ENCODE measurements around the gene TNIK. TPM values are rescaled to one million over a fixed set of nuclear protein-coding genes. Genes with fewer than 3 reads are reported as not detected.

The TNIK gene
- total and polyA plus RNA-seq, 2 experiments from 2014 or later, result 14.6 to 34.3 TPM

- TF ChIP-seq CREB1 (CRISPR knock-in tag; IDR thresholded peaks at IDR 0.05; ENCODE audit: low read depth), result no peak
- TF ChIP-seq REST (IDR thresholded peaks at IDR 0.05; ENCODE audit: unreplicated experiment), result no peak
- no peak for TF ChIP-seq POLR2AphosphoS5 (IDR thresholded peaks at IDR 0.05; ENCODE audit: low read depth)
- TF ChIP-seq, protein P1, sequence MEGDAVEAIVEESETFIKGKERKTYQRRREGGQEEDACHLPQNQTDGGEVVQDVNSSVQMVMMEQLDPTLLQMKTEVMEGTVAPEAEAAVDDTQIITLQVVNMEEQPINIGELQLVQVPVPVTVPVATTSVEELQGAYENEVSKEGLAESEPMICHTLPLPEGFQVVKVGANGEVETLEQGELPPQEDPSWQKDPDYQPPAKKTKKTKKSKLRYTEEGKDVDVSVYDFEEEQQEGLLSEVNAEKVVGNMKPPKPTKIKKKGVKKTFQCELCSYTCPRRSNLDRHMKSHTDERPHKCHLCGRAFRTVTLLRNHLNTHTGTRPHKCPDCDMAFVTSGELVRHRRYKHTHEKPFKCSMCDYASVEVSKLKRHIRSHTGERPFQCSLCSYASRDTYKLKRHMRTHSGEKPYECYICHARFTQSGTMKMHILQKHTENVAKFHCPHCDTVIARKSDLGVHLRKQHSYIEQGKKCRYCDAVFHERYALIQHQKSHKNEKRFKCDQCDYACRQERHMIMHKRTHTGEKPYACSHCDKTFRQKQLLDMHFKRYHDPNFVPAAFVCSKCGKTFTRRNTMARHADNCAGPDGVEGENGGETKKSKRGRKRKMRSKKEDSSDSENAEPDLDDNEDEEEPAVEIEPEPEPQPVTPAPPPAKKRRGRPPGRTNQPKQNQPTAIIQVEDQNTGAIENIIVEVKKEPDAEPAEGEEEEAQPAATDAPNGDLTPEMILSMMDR (conservative IDR thresholded peaks at IDR 0.05; ENCODE audit: low read depth in 2 of 2), result no peak
- TF ChIP-seq ZNF331 (CRISPR knock-in tag; IDR thresholded peaks at IDR 0.05; ENCODE audit: low read depth), result no peak
These were observed 16.8 kb downstream of the TNIK start (continued) for GRCh38 chr3:171443211-171443957.

- H3K4me3 ChIP-seq, result 0 out of 2 replicates have a peak overlapping the region, but pooled peaks have one; percentile 11
- H3K27ac Mint-ChIP-seq, result peak overlapping the region; percentile 97
These were observed 18.0 kb downstream of the TNIK start for GRCh38 chr3:171442184-171442583.

DNA sequence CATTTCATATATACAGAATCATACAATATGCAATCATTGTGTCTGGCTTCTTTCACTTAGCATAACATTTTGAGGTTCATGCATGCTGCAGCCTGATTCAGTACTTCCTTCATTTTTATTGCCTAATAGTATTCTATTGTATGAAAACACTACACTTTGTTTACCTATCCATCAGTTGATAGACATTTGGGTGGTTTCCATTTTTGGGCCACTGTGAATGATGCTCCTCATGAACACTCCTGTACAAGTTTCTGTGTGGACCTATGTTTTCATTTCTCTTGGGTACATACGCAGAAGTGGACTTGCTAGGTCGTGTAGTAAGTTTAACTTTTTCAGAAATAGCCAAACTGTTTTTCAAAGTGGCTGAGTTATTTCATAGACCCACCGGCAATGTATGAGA is 18.8 kb downstream of the TNIK start:
- H3K27me3 ChIP-seq (ENCODE audit: insufficient read depth), result no peaks in the 10 kb centered on the region
- peak overlapping the region; percentile 87; the same call in 1 of the 2 replicates for H3K27ac ChIP-seq (ENCODE audit: low read depth)
- TF ChIP-seq POLR2AphosphoS5 (IDR thresholded peaks at IDR 0.05; ENCODE audit: low read depth) (no peak), EZH2 (IDR thresholded peaks at IDR 0.05; ENCODE audit: low read depth, unreplicated experiment) (no peak), REST (IDR thresholded peaks at IDR 0.05; ENCODE audit: unreplicated experiment) (no peak)
- ATAC-seq (no peak), DNase-seq (ENCODE audit: low spot score) (no peak)
- H2AFZ ChIP-seq, result no peak overlapping the region
- peaks cover 4% of the 10 kb centered on the region for H3K27me3 Mint-ChIP-seq (ENCODE audit: insufficient read depth, low read depth, poor library complexity)
- H3K4me3 Mint-ChIP-seq, result no peak overlapping the region
- peak overlapping the region; percentile 97 for H3K27ac Mint-ChIP-seq
- no peaks in the 10 kb centered on the region for H4K20me1 ChIP-seq (replicated peaks; ENCODE audit: insufficient read depth)
- H3K79me2 ChIP-seq (replicated peaks; ENCODE audit: insufficient read depth), result peaks cover 84% of the 10 kb centered on the region
- no peak overlapping the region for H3K4me3 ChIP-seq
- H3F3A ChIP-seq (replicated peaks; ENCODE audit: low read depth), result no peaks in the 10 kb centered on the region; the same call in 1 of the 2 replicates
- peaks cover 78% of the 10 kb centered on the region for H3K4me1 ChIP-seq (ENCODE audit: insufficient read depth)
- H3K36me3 ChIP-seq (ENCODE audit: insufficient read depth), result no peaks in the 10 kb centered on the region
- no peaks in the 10 kb centered on the region for H3K9me2 ChIP-seq (ENCODE audit: insufficient read depth)
- H3K4me1 Mint-ChIP-seq, result peaks cover 81% of the 10 kb centered on the region
- H3K4me2 ChIP-seq, result peak overlapping the region; percentile 35; the same call in 1 of the 2 replicates
- no peaks in the 10 kb centered on the region for H3K9me3 Mint-ChIP-seq
- no peaks in the 10 kb centered on the region for H3K36me3 Mint-ChIP-seq (ENCODE audit: low read depth)

More at GRCh38 chr3:171442184-171442583, 18.0 kb downstream of the TNIK start:
- H3K36me3 Mint-ChIP-seq (ENCODE audit: low read depth), result no peaks in the 10 kb centered on the region
- H4K20me1 ChIP-seq (replicated peaks; ENCODE audit: insufficient read depth), result no peaks in the 10 kb centered on the region
- peak; percentile 66 for ATAC-seq
- peak; percentile 66 for DNase-seq (ENCODE audit: low spot score)
- H3K9me2 ChIP-seq (ENCODE audit: insufficient read depth), result no peaks in the 10 kb centered on the region
- peaks cover 85% of the 10 kb centered on the region for H3K79me2 ChIP-seq (replicated peaks; ENCODE audit: insufficient read depth)
- peaks cover 70% of the 10 kb centered on the region for H3K4me1 ChIP-seq (ENCODE audit: insufficient read depth)
- TF ChIP-seq CREB1 (CRISPR knock-in tag; IDR thresholded peaks at IDR 0.05; ENCODE audit: low read depth) (no peak), NANOG (IDR thresholded peaks at IDR 0.05; ENCODE audit: borderline replicate concordance) (no peak), JUNB (IDR thresholded peaks at IDR 0.05; ENCODE audit: unreplicated experiment) (no peak), ZNF114 (CRISPR knock-in tag; IDR thresholded peaks at IDR 0.05) (no peak)
- H3K27ac ChIP-seq (ENCODE audit: low read depth), result peak overlapping the region; percentile 87
- H3K4me1 Mint-ChIP-seq, result peaks cover 75% of the 10 kb centered on the region
- no peaks in the 10 kb centered on the region for H3K27me3 ChIP-seq (ENCODE audit: insufficient read depth)
- peak overlapping the region; percentile 43; the same call in 2 of the 3 replicates for H3K4me3 Mint-ChIP-seq
- no peak overlapping the region for H2AFZ ChIP-seq
- no peaks in the 10 kb centered on the region for H3K9me3 Mint-ChIP-seq
- H3K27me3 Mint-ChIP-seq (ENCODE audit: insufficient read depth, low read depth, poor library complexity), result peaks cover 4% of the 10 kb centered on the region
- no peaks in the 10 kb centered on the region; the same call in 1 of the 2 replicates for H3F3A ChIP-seq (replicated peaks; ENCODE audit: low read depth)
- H3K36me3 ChIP-seq (ENCODE audit: insufficient read depth), result no peaks in the 10 kb centered on the region
- H3K4me2 ChIP-seq, result peak overlapping the region; percentile 35
